ENCODE data around the gene IQGAP1. TPM values are rescaled to one million over a fixed set of nuclear protein-coding genes. Genes with fewer than 3 reads are reported as not detected.

IQGAP1 gene
- total RNA-seq, 1 experiment from 2014 or later: 113 TPM

- Histone ChIP-seq H3K9ac (ENCODE audit: low read length) (no peak overlapping the region), H3K79me2 (ENCODE audit: insufficient read depth, low read length) (no peaks in the 10 kb centered on the region), H4K20me1 (ENCODE audit: insufficient read depth) (no peaks in the 10 kb centered on the region), H3K27ac (ENCODE audit: low read depth, low read length) (no peak overlapping the region), H3K27me3 (ENCODE audit: insufficient read depth, low read length) (no peaks in the 10 kb centered on the region), H3K9me3 (ENCODE audit: control insufficient read depth in 1 of 2, insufficient read depth in 1 of 2, low read depth in 1 of 2, low read length in 2 of 2) (no peaks in the 10 kb centered on the region), H3K36me3 (ENCODE audit: control insufficient read depth in 1 of 2, insufficient read depth in 2 of 2, low read length in 2 of 2) (peaks cover 27 to 51% of the 10 kb centered on the region in 2 experiments), H3K4me2 (ENCODE audit: low read length) (no peak overlapping the region), H3K9me2 (ENCODE audit: insufficient read depth) (no peaks in the 10 kb centered on the region), H2AFZ (ENCODE audit: low read depth, low read length, poor library complexity, severe bottlenecking) (no peak overlapping the region), H3K4me1 (ENCODE audit: control insufficient read depth in 1 of 2, insufficient read depth in 2 of 2, low read length in 2 of 2) (no peaks in the 10 kb centered on the region), H3K4me3 (replicated peaks in 1 of 2; ENCODE audit: low read depth in 1 of 2, low read length in 2 of 2) (no peak overlapping the region)
- CTCF ChIA-PET: no interaction called here
- TF ChIP-seq ZNF274 (IDR thresholded peaks at IDR 0.05; ENCODE audit: low read depth, low read length): no peak
- TF ChIP-seq MAX (IDR thresholded peaks at IDR 0.05): no peak
- TF ChIP-seq SIN3A (IDR thresholded peaks at IDR 0.05; ENCODE audit: low read depth): no peak
- POLR2A ChIA-PET: no interaction called here
- no TSS peak for BruUV-seq (replicated peaks)
- intact Hi-C loops (cut with micrococcal nuclease): no loop called here
- RAD21 ChIA-PET (ENCODE audit: low non-redundant PET in 1 of 2, low total read pairs in 2 of 2, uncharacterized antibody in 2 of 2, unreplicated experiment in 2 of 2): no interaction called here
- ATAC-seq (no peak), DNase-seq (ENCODE audit: low read depth, low spot score) (no peak)
Measured at GRCh38 chr15:90493647-90494046, 105.6 kb downstream of the IQGAP1 start.

GRCh38 chr15:90495067-90495466 lies 107.0 kb downstream of the IQGAP1 start:
- RAD21 ChIA-PET (ENCODE audit: low non-redundant PET in 1 of 2, low total read pairs in 2 of 2, uncharacterized antibody in 2 of 2, unreplicated experiment in 2 of 2): no interaction called here
- H3K27ac ChIP-seq (ENCODE audit: low read depth, low read length): no peak overlapping the region
- ATAC-seq (no peak), DNase-seq (ENCODE audit: low read depth, low spot score) (no peak)
- no peak overlapping the region for H3K4me2 ChIP-seq (ENCODE audit: low read length)
- H3K79me2 ChIP-seq (ENCODE audit: insufficient read depth, low read length): no peaks in the 10 kb centered on the region
- BruUV-seq (replicated peaks): no TSS peak
- H3K36me3 ChIP-seq (ENCODE audit: control insufficient read depth in 1 of 2, insufficient read depth in 2 of 2, low read length in 2 of 2): peaks cover 36 to 55% of the 10 kb centered on the region in 2 experiments
- CTCF ChIA-PET: interaction anchor here (0.6 kb wide), 1 partner anchor 176 kb away, joined by 3 read pairs; no protein-coding TSS in a partner anchor
- H3K9me3 ChIP-seq (ENCODE audit: control insufficient read depth in 1 of 2, insufficient read depth in 1 of 2, low read depth in 1 of 2, low read length in 2 of 2): no peaks in the 10 kb centered on the region
- H3K27me3 ChIP-seq (ENCODE audit: insufficient read depth, low read length): no peaks in the 10 kb centered on the region
- H4K20me1 ChIP-seq (ENCODE audit: insufficient read depth): no peaks in the 10 kb centered on the region
- H3K9me2 ChIP-seq (ENCODE audit: insufficient read depth): no peaks in the 10 kb centered on the region
- H3K4me1 ChIP-seq (ENCODE audit: control insufficient read depth in 1 of 2, insufficient read depth in 2 of 2, low read length in 2 of 2): no peaks in the 10 kb centered on the region
- H3K4me3 ChIP-seq (replicated peaks in 1 of 2; ENCODE audit: low read depth in 1 of 2, low read length in 2 of 2): no peak overlapping the region
- intact Hi-C loops (cut with micrococcal nuclease): no loop called here
- no peak overlapping the region for H3K9ac ChIP-seq (ENCODE audit: low read length)
- no peak overlapping the region for H2AFZ ChIP-seq (ENCODE audit: low read depth, low read length, poor library complexity, severe bottlenecking)
- POLR2A ChIA-PET: no interaction called here
- TF ChIP-seq CTCF (IDR thresholded peaks at IDR 0.05 in 2 of 3, conservative IDR thresholded peaks at IDR 0.05 in 1 of 3; ENCODE audit: borderline replicate concordance in 1 of 3, insufficient read depth in 1 of 3, low read depth in 2 of 3, low read length in 2 of 3): no peak
- TF ChIP-seq EZH2 (IDR thresholded peaks at IDR 0.05): no peak
- no peak for TF ChIP-seq POLR2AphosphoS5 (IDR thresholded peaks at IDR 0.05; ENCODE audit: low read depth, low read length)
- no peak for TF ChIP-seq ZBTB33 (IDR thresholded peaks at IDR 0.05; ENCODE audit: extremely low read depth, insufficient replicate concordance, low read length)
- TF ChIP-seq SIN3A (IDR thresholded peaks at IDR 0.05; ENCODE audit: low read depth): no peak
- TF ChIP-seq REST (IDR thresholded peaks at IDR 0.05; ENCODE audit: low read depth): no peak
- TF ChIP-seq ELF1 (IDR thresholded peaks at IDR 0.05; ENCODE audit: borderline replicate concordance, low read depth): no peak
- no peak for TF ChIP-seq SRF (IDR thresholded peaks at IDR 0.05; ENCODE audit: low read depth)
- TF ChIP-seq ZNF274 (IDR thresholded peaks at IDR 0.05; ENCODE audit: low read depth, low read length): no peak
- TF ChIP-seq YY1 (IDR thresholded peaks at IDR 0.05; ENCODE audit: extremely low read depth, insufficient replicate concordance, low read depth, low read length): no peak
- TF ChIP-seq SP1 (IDR thresholded peaks at IDR 0.05; ENCODE audit: low read depth): no peak
- no peak for TF ChIP-seq JUND (IDR thresholded peaks at IDR 0.05)
